ENCODE measurements around the gene MED31. TPM values are rescaled to one million over a fixed set of nuclear protein-coding genes. Genes with fewer than 3 reads are reported as not detected.
A peak's percentile ranks its signal among the peaks of the same experiment; 100 is the strongest.

MED31 gene
- total RNA-seq (2014; rRNA removed; shearing (Covaris generic)): 11.1 and 12.5 TPM in 2 replicates

DNA sequence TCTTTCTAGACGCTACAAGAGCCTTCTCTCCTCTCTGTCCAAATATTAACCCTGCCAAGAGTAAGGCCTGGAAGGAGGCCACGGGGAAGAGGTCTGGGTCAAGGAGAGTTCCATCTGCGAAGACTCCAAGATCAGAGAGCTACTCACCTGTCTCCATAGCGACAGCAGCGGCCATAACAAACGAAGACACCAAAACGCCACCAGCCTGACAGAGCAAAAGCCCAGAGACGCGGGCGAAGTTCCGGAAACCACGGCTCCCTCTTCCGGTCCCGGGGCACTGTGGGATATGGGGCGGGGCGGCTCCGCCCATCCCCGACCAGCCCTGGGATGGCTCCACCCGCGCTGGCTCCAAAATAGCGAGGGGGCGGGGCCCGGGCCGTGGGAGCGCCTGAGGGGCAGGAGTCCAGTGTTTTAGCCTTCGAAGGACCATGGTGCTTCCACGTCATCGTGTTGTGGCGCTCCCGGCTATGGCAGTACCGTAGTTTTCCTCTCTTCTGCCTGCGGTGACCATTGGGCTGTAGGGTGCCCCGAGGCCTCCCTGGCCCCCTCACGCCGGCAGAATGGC lies at the start of gene MED31, which contains the start of gene C17orf100:
TSS of gene MED31 (minus strand) at position 252 of the 565 bp plus-strand sequence. CDS start at position 175, 77 bp downstream.
TSS of gene C17orf100 (plus strand) at position 409 of the 565 bp plus-strand sequence. CDS start at position 561, 152 bp downstream.

GRCh38 chr17:6640536-6641246 lies 10.7 kb downstream of the MED31 start, which contains the start of the genes KIAA0753 and TXNDC17:
Gene KIAA0753 (minus strand): TSS chr17:6640711. CDS start chr17:6635103, 5,608 bp downstream.
Gene TXNDC17 (plus strand): TSS chr17:6641060. CDS start chr17:6641083, 23 bp downstream.

Small RNAs within 50 kb of the gene (small RNA-seq; reads per million reads assigned to genes)
- gene MIR4520-1: not detected
- 1.0 reads per million, percentile 56 among the genes with 10 or more reads in this experiment for gene RNA5SP435

Other genes starting within 250 kb of the MED31 start
- gene AIPL1, start 216.5 kb downstream of the MED31 start, total RNA-seq (2014; rRNA removed; shearing (Covaris generic)): 0.04 TPM in 1 of 2 replicates, not detected in the other
- gene PIMREG, start 207.2 kb downstream of the MED31 start, total RNA-seq (2014; rRNA removed; shearing (Covaris generic)): 38.9 and 40.3 TPM in 2 replicates
- 1.1 TPM in 2 replicates for gene PITPNM3, start 95.0 kb downstream of the MED31 start, total RNA-seq (2014; rRNA removed; shearing (Covaris generic))
- 14.6 and 15.0 TPM in 2 replicates for gene KIAA0753, start 10.9 kb downstream of the MED31 start, total RNA-seq (2014; rRNA removed; shearing (Covaris generic))
- 171 and 208 TPM in 2 replicates for gene TXNDC17, start 10.5 kb downstream of the MED31 start, total RNA-seq (2014; rRNA removed; shearing (Covaris generic))
- 0.15 and 0.45 TPM in 2 replicates for gene C17orf100, start 157 bp upstream of the MED31 start, total RNA-seq (2014; rRNA removed; shearing (Covaris generic))
- 0.19 and 0.26 TPM in 2 replicates for gene SLC13A5, start 61.8 kb upstream of the MED31 start, total RNA-seq (2014; rRNA removed; shearing (Covaris generic))
- 0.72 and 5.2 TPM in 2 replicates for gene XAF1, start 104.4 kb upstream of the MED31 start, total RNA-seq (2014; rRNA removed; shearing (Covaris generic))
- gene FBXO39, start 124.6 kb upstream of the MED31 start, total RNA-seq (2014; rRNA removed; shearing (Covaris generic)): not detected in 2 replicates
- not detected in 2 replicates for gene TEKT1, start 180.1 kb upstream of the MED31 start, total RNA-seq (2014; rRNA removed; shearing (Covaris generic))

All from A375 (cell line).